NB4 (cell line): ENCODE results near the gene TRIM68.

Experiments used
- DNase-seq: peaks from one replicate; pipeline ENCODE4 v3.0.0; 2010; ENCODE audit warnings: low read depth
- H3K4me3 ChIP-seq: one replicate; pipeline ENCODE4 v1.5.1; 2011; ENCODE audit warnings: mild to moderate bottlenecking, low read depth, low read length, moderate library complexity
- CTCF ChIP-seq: IDR thresholded peaks from one replicate; pipeline ENCODE4 v1.5.1; 2012; ENCODE audit warnings: low read depth, low read length
- MAX ChIP-seq: IDR thresholded peaks from 2 replicates; pipeline ENCODE4 v1.6.1; 2011; ENCODE audit warnings: low read depth, low read length
- MYC ChIP-seq: IDR thresholded peaks from 2 replicates; pipeline ENCODE4 v1.6.1; 2011; ENCODE audit warnings: low read depth, low read length
- POLR2A ChIP-seq: IDR thresholded peaks from 2 replicates; pipeline ENCODE4 v1.6.1; 2011; ENCODE audit warnings: mild to moderate bottlenecking; ENCODE audit not compliant: insufficient read length; ENCODE audit errors: extremely low read depth

TRIM68 gene

GRCh38 chr11:4643682-4644081 is 35.7 kb upstream of the TRIM68 start, which contains the start of gene OR51E1:
Gene OR51E1 (plus strand): TSS chr11:4643982. CDS start chr11:4652527, 8,545 bp downstream.
- H3K4me3 ChIP-seq, result no peak within 1 kb of the TSS
- DNase-seq, result no peak
- TF ChIP-seq CTCF (no peak), POLR2A (no peak), MAX (no peak), MYC (no peak)

GRCh38 chr11:4643076-4643475 is 35.0 kb upstream of the TRIM68 start:
- no peak for TF ChIP-seq MAX
- TF ChIP-seq POLR2A, result no peak
- TF ChIP-seq MYC, result no peak
- TF ChIP-seq CTCF, result no peak
- DNase-seq, result no peak
- H3K4me3 ChIP-seq, result no peak overlapping the region

- no peak for DNase-seq
- TF ChIP-seq POLR2A, result no peak
- no peak overlapping the region for H3K4me3 ChIP-seq
Measured at GRCh38 chr11:4642043-4642442, 34.0 kb upstream of the TRIM68 start.

- TF ChIP-seq MAX, result no peak
- no peak for TF ChIP-seq MYC
- no peak for TF ChIP-seq POLR2A
- no peak for TF ChIP-seq CTCF
- H3K4me3 ChIP-seq, result no peak overlapping the region
- DNase-seq, result no peak
Measured at GRCh38 chr11:4641501-4641900, 33.5 kb upstream of the TRIM68 start.

- TF ChIP-seq MYC (no peak), CTCF (no peak)
- no peak overlapping the region for H3K4me3 ChIP-seq
- DNase-seq, result no peak
Measured at GRCh38 chr11:4639931-4640330, 31.9 kb upstream of the TRIM68 start.

GRCh38 chr11:4637662-4638047 is 29.6 kb upstream of the TRIM68 start:
- H3K4me3 ChIP-seq, result no peak overlapping the region
- TF ChIP-seq MAX, result no peak
- TF ChIP-seq POLR2A, result no peak
- no peak for TF ChIP-seq CTCF
- no peak for TF ChIP-seq MYC
- DNase-seq, result no peak
